Cardiac fibroblast (primary cell): ENCODE data around the gene LRBA.
"Not testable (repeated sequence)": the region's sequence is repeated elsewhere in the genome, so short reads cannot be mapped to it uniquely, and the experiment has no call there.

Experiments
- DNase-seq, 2 donors: peaks; one replicate each; pipeline versions ENCODE4 v3.0.0 to v3.0.0-alpha.2; 2010; ENCODE audit warnings: low read depth in 2 of 2
- H3K4me3 ChIP-seq, 2 donors: replicated peaks in 1 of 2; 1 replicate in 1 of 2; 2 replicates in 1 of 2; pipeline ENCODE4 v1.5.1; 2011; ENCODE audit warnings: low read depth in 2 of 2, low read length in 2 of 2, mild to moderate bottlenecking in 2 of 2, moderate library complexity in 1 of 2
- TF ChIP-seq, protein P1 (sequence below): IDR thresholded peaks from one replicate; pipeline ENCODE4 v1.5.1; 2011; ENCODE audit warnings: low read depth, mild to moderate bottlenecking, low read length, inconsistent platforms

Gene LRBA

DNA sequence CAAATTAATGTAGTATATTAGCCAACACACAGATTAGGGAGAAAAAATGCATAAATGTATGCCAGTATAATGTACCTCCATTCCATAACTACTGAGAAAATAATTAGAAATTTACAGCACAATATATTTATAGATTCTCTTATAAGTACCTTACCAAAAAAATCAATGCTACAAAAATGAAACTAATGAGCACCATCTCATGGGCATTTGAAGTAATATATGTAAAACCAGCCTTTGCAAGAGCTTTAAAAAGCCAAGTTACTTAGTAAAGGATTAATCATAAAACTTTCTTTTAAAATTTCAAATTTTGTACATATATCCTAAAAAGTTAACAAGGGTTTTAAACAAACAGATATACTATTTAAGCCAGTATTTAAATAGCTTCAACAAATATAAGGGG is 43.2 kb downstream of the LRBA start:
- DNase-seq: peak; percentile 13 to 15
- TF ChIP-seq, protein P1, sequence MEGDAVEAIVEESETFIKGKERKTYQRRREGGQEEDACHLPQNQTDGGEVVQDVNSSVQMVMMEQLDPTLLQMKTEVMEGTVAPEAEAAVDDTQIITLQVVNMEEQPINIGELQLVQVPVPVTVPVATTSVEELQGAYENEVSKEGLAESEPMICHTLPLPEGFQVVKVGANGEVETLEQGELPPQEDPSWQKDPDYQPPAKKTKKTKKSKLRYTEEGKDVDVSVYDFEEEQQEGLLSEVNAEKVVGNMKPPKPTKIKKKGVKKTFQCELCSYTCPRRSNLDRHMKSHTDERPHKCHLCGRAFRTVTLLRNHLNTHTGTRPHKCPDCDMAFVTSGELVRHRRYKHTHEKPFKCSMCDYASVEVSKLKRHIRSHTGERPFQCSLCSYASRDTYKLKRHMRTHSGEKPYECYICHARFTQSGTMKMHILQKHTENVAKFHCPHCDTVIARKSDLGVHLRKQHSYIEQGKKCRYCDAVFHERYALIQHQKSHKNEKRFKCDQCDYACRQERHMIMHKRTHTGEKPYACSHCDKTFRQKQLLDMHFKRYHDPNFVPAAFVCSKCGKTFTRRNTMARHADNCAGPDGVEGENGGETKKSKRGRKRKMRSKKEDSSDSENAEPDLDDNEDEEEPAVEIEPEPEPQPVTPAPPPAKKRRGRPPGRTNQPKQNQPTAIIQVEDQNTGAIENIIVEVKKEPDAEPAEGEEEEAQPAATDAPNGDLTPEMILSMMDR: no peak
- H3K4me3 ChIP-seq: no peak overlapping the region

DNA sequence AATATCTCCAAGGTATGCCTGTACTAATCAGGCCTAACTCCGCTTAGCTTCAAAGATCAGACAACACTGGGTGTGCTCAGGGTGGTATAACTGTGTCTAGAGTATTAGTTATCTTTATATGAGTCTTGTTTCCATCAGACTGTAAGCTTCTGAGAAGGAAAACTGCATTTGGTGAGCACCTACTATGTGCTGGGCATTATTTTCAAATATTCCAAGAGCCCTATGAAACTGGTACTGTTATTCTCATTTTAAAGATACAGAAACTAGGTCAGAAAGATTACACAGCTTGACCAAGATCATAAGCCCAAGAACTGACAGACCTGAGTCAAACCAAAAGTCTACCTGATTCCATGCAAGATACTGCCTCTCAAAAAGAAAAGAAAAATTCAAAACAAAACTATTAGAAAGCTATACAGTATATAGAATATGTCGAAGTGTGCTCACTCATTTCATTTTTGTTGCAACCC is 44.4 kb downstream of the LRBA start:
- DNase-seq: no peak
- TF ChIP-seq, protein P1: no peak

DNA sequence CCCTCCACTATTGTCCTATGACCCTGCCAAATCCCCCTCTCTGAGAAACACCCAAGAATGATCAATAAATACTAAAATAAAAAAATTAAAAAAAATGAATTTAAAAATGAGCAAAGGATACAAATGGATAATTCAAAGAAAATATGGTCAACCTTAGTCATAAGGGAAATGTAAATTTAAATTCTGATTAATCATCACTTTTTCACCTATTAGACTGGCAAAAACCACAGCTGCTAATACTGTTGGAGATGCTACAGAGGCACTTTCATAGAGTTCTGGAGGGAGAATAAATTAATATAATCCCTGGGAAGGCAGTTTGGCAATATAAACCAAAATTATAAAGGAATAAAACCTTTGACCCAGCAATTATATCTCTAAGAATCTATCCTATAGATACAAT is 50.3 kb downstream of the LRBA start:
- TF ChIP-seq, protein P1: no peak
- no peak for DNase-seq

More for the DNA sequence above, 44.4 kb downstream of the LRBA start:
- no peak overlapping the region for H3K4me3 ChIP-seq

DNA sequence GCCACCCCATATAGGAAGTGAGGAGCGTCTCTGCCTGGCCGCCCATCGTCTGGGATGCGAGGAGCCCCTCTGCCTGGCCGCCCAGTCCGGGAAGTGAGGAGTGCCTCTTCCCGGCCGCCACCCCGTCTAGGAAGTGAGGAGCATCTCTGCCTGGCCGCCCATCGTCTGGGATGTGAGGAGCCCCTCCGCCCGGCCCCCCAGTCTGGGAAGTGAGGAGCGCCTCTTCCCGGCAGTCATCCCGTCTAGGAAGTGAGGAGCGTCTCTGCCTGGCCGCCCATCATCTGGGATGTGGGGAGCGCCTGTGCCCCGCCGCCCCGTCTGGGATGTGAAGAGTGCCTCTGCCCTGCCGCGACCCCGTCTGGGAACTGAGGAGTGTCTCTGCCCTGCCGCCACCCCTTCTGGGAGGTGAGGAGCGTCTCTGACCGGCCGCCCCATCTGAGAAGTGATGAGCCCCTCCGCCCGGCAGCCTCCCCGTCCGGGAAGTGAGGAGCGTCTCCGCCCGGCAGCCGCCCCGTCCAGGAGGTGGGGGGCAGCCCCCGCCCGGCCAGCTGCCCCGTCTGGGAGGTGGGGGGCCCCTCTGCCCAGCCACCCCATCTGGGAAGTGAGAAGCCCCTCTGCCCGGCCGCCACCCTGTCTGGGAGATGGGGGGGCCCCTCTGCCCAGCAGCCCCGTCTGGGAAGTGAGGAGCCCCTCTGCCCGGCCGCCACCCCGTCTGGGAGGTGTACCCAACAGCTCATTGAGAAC is 51.3 kb downstream of the LRBA start:
- H3K4me3 ChIP-seq, DNase-seq: not testable (repeated sequence)

More for the DNA sequence above, 50.3 kb downstream of the LRBA start:
- no peak overlapping the region for H3K4me3 ChIP-seq

DNA sequence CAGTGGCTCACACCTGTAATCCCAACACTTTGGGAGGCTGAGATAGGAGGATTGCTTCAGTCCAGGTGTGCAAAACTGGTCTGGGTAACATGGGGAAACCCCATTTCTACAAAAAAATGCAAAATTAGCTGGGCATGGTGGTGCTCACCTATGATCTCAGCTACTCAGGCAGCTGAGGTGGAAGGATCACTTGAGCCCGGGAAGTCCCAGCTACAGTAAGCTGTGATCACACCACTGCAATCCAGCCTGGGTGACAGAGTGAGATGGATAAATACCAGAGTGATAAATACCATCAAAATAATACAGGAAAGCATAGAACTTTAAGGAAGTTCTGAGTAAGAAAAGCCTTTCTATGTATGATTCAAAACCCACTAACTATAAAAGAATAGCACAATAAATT is 52.8 kb downstream of the LRBA start:
- H3K4me3 ChIP-seq: no peak overlapping the region
- DNase-seq: peak in 1 of 2 donors; percentile 68
- TF ChIP-seq, protein P1: no peak

DNA sequence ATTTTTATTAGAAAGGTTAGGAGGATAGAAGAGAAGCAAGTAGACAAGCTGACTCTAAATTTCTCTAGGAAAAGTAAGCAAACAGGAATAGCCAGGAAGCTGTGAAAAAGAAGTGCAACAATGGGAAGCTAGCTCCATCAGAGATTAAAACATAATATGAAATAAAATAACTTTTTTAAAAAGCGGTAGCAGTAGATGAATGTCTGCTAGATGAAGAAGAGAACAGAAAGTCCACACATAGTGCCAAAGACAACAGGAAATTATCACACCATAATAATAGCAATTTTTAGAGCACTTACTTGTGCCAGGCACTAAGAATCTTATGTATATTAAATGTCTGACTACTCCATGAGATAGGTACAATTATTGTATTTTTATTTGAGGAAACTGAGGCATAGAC is 53.5 kb downstream of the LRBA start:
- DNase-seq: peak in 1 of 2 donors; percentile 27
- no peak overlapping the region for H3K4me3 ChIP-seq
- TF ChIP-seq, protein P1: no peak

DNA sequence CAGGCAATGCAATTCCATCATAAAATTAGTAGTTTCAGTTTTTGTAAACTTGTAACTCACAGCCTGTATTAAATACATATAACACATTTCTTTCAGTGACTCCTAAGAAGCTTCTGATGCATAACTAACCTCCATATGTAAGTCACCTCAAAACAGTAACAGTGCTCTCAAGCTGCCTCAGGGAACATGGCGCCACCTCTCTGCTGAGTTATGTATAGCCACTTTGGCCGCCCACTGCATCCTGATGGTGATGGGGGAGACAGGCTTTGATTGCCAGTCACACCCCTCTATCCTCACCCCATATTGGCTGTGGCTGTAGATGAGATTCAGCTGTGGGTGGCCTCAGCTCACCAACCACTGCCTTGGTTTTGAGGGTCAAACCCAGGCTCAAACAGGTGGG is 54.3 kb downstream of the LRBA start:
- DNase-seq: peak; percentile 19 to 58
- TF ChIP-seq, protein P1: peak; percentile 73
- no peak overlapping the region for H3K4me3 ChIP-seq
